ENCODE results near the gene SVOP.
"Not testable (repeated sequence)": the region's sequence is repeated elsewhere in the genome, so short reads cannot be mapped to it uniquely, and the experiment has no call there.

Gene SVOP

DNA sequence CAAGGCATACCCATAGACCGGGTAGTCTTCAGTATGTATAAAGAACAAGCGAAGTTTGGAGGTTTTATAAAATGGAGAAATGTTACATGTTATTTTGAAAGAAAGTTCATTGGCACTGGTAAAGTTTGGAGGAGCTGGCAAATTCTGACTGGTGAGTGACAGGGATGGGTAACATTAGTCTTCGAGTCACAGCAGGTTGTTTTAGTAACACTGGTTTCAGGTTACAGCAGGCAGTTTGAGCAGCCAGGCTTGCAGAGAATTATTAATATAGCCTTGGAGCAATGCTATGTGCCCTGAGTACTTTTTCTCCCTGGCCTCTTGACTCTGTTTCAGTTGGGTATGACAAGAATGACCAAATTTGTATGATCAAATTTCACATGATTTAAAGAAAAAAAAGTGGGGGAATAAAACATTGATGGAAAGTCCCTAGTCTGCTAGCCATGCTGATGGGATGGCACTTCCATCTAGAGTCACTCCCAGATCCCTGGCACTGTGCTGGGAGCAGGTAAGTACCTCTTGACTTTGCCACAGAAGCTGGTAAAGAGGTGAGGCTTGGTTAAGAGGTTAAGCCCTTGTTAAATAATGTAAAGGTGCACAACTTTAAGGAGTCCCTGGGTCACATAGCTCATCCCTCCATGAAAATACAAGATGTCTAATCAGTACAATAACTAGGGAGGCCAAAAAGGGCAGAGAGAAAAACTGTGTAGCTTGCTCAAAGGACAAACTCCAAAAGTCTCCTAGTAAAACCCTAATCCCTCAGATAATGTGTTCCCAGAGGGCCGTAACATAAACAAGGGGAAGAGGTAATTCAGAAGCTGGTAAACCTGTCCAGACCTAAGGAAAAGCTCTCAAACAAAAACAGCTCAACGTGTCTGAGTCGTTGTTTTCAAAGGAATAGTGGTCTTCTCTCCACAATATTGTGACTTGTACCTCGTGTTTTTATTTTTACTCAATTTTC is 12.7 kb upstream of the SVOP start:
- no peak overlapping the region for H3K4me3 ChIP-seq (ENCODE audit: low read length)
- no peaks in the 10 kb centered on the region for H3K9me3 ChIP-seq (ENCODE audit: control insufficient read depth, insufficient read depth, low read length)
- no peaks in the 10 kb centered on the region for H3K4me1 ChIP-seq (ENCODE audit: control insufficient read depth, insufficient read depth, low read length)
- DNase-seq (ENCODE audit: low read depth, low spot score): no peak
- WGBS (ENCODE audit: insufficient coverage, insufficient read length): 100% methylated on average over 1 of the region's 7 CpGs
- no peak overlapping the region for H3K27ac ChIP-seq (ENCODE audit: low read length)
- H3K27me3 ChIP-seq (ENCODE audit: control insufficient read depth, insufficient read depth, low read length): no peaks in the 10 kb centered on the region
- H3K36me3 ChIP-seq (ENCODE audit: control insufficient read depth, insufficient read depth, low read length): no peaks in the 10 kb centered on the region

DNA sequence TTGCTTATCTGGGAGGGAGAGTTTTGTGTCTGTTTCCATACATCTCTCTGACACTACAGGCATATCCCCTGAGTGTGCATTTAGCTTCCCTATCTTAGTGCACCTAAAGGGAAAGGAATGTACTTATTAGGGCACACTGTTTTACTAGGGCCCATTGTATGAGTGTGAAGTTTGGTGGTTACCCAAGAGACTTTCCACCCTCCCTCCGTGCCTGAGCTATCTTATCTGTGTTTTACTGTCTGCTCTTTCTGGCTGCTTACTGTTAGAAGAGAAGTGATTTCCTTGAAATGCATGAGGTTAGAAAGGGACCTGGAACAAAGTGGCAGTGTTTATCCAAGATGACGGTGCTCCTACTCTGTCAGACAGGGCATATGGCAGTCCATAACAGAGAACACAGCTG is 8.5 kb upstream of the SVOP start:
- no CpG with 5 or more reads among the region's 2 CpGs for WGBS (ENCODE audit: insufficient coverage, insufficient read length)
- DNase-seq (ENCODE audit: low read depth, low spot score): no peak
- H3K36me3 ChIP-seq (ENCODE audit: control insufficient read depth, insufficient read depth, low read length): no peaks in the 10 kb centered on the region

DNA sequence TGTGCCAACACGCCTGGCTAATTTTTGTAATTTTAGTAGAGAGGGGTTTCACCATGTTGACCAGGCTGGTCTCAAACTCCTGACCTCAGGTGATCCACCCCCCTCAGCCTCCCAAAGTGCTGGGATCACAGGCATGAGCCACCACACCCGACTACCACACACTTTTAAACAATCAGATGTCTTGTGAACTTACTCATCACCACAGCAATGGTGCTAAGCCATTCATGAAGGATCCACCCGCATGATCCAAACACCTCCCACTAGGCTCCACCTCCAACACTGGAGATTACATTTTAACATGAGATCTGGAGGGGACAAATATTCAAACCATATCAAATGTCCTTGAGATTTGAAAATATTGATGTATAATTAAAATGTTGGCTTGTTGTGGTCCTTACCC is 7.8 kb upstream of the SVOP start:
- no CpG with 5 or more reads among the region's 3 CpGs for WGBS (ENCODE audit: insufficient coverage, insufficient read length)
- not testable (repeated sequence) for H3K27me3 ChIP-seq (ENCODE audit: control insufficient read depth, insufficient read depth, low read length); H3K4me3 ChIP-seq (ENCODE audit: low read length); H3K9me3 ChIP-seq (ENCODE audit: control insufficient read depth, insufficient read depth, low read length); H3K36me3 ChIP-seq (ENCODE audit: control insufficient read depth, insufficient read depth, low read length); DNase-seq (ENCODE audit: low read depth, low spot score); H3K27ac ChIP-seq (ENCODE audit: low read length); H3K4me1 ChIP-seq (ENCODE audit: control insufficient read depth, insufficient read depth, low read length)

More for the DNA sequence above, 8.5 kb upstream of the SVOP start:
- Histone ChIP-seq H3K4me1 (ENCODE audit: control insufficient read depth, insufficient read depth, low read length) (no peaks in the 10 kb centered on the region), H3K27ac (ENCODE audit: low read length) (no peak overlapping the region), H3K9me3 (ENCODE audit: control insufficient read depth, insufficient read depth, low read length) (no peaks in the 10 kb centered on the region), H3K4me3 (ENCODE audit: low read length) (no peak overlapping the region), H3K27me3 (ENCODE audit: control insufficient read depth, insufficient read depth, low read length) (no peaks in the 10 kb centered on the region)

DNA sequence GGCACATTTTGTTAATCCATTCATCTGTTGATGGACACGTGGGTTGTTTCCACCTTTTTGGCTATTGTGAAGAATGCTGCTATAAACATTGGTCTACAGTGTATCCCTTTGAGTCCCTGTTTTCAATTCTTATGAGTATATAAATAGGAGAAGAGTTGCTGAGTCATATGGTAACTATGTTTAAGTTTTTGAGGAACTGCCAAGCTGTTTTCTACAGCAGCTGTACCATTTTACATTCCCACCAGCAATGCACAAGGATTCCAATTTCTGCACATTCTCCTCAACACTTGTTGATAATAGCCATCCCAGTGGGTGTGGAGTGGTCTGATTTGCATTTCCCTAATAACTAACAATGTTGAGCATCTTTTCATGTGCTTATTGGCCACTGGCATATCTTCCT is 6.9 kb upstream of the SVOP start:
- Histone ChIP-seq H3K4me3 (ENCODE audit: low read length) (no peak overlapping the region), H3K27me3 (ENCODE audit: control insufficient read depth, insufficient read depth, low read length) (no peaks in the 10 kb centered on the region), H3K4me1 (ENCODE audit: control insufficient read depth, insufficient read depth, low read length) (no peaks in the 10 kb centered on the region), H3K9me3 (ENCODE audit: control insufficient read depth, insufficient read depth, low read length) (no peaks in the 10 kb centered on the region), H3K36me3 (ENCODE audit: control insufficient read depth, insufficient read depth, low read length) (no peaks in the 10 kb centered on the region), H3K27ac (ENCODE audit: low read length) (no peak overlapping the region)
- no peak for DNase-seq (ENCODE audit: low read depth, low spot score)
- no CpG with 5 or more reads among the region's 1 CpG for WGBS (ENCODE audit: insufficient coverage, insufficient read length)

DNA sequence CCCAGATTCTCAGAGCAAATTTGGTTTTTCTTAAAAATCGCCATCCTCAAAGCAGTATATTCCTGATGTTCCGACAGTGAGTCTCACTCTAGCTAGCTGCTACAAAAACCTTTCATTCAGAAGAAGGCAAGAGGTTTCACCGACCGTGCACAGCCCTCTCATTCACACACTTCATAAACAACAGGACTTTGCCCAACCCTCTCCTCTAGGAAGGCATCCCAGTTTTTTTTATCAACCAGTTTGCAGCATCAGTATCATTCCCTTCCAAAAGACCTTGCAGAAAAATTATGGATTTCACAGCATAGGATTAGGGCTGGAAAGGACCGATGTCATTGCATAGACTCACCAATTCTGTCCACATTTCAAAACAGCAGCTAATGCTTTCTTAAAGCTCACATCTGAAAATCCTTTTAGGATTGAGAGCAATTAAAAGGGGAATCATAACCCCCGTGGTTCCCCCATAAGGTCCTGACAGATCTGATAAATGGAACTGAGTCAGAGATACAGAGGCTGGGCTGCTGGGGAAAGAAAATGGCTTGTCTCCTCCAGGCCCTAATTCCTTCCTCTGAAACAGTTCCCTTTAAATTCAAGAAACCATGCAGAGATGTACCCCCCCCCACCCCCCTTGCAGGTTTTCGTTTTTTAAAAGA is 597 bp downstream of the SVOP start:
- DNase-seq (ENCODE audit: low read depth, low spot score): no peak
- Histone ChIP-seq H3K27me3 (ENCODE audit: control insufficient read depth, insufficient read depth, low read length) (no peaks in the 10 kb centered on the region), H3K27ac (ENCODE audit: low read length) (no peak overlapping the region), H3K4me3 (ENCODE audit: low read length) (no peak overlapping the region), H3K36me3 (ENCODE audit: control insufficient read depth, insufficient read depth, low read length) (no peaks in the 10 kb centered on the region), H3K9me3 (ENCODE audit: control insufficient read depth, insufficient read depth, low read length) (no peaks in the 10 kb centered on the region), H3K4me1 (ENCODE audit: control insufficient read depth, insufficient read depth, low read length) (no peaks in the 10 kb centered on the region)
- no CpG with 5 or more reads among the region's 7 CpGs for WGBS (ENCODE audit: insufficient coverage, insufficient read length)

DNA sequence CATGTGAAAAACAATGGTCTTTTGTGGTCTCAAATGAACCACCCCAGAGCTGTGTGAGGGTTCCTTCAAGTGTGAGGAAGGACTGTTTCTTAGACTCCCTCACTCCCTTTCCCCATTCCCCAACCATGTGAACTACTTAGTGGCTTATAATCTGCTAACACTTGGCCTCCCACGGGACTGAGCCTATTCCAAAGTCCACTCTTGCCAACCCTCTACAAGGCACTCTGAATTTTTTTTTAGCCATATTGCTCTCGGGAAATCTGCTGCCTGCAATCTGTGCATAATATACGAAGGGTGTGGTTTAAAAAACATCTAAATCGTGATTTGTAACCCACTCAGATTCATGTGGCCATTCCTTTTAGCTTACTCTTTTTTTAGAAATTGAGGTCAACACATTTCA is 2.6 kb downstream of the SVOP start:
- no peak for DNase-seq (ENCODE audit: low read depth, low spot score)
- WGBS (ENCODE audit: insufficient coverage, insufficient read length): no CpG with 5 or more reads among the region's 4 CpGs
- no peaks in the 10 kb centered on the region for H3K4me1 ChIP-seq (ENCODE audit: control insufficient read depth, insufficient read depth, low read length)
- no peaks in the 10 kb centered on the region for H3K36me3 ChIP-seq (ENCODE audit: control insufficient read depth, insufficient read depth, low read length)
- H3K27me3 ChIP-seq (ENCODE audit: control insufficient read depth, insufficient read depth, low read length): no peaks in the 10 kb centered on the region
- no peak overlapping the region for H3K4me3 ChIP-seq (ENCODE audit: low read length)
- no peaks in the 10 kb centered on the region for H3K9me3 ChIP-seq (ENCODE audit: control insufficient read depth, insufficient read depth, low read length)
- H3K27ac ChIP-seq (ENCODE audit: low read length): no peak overlapping the region

DNA sequence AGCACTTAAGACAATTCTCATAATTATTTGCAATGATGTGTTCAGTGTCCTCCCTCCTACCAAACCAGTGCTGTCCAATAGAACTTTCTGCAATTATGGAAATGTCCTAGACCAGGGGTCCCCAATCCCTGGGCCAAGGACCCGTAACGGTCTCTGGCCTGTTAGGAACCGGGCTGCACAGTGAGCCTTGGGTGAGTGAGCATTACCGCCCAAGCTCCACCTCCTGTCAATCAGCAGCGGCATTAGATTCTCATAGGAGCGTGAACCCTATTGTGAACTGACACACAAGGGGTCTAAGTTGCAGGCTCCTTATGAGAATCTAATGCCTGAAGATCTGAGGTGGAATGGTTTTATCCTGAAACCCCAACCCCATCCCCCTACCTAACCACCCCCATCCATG is 3.9 kb downstream of the SVOP start:
- Histone ChIP-seq H3K9me3 (ENCODE audit: control insufficient read depth, insufficient read depth, low read length) (no peaks in the 10 kb centered on the region), H3K4me1 (ENCODE audit: control insufficient read depth, insufficient read depth, low read length) (no peaks in the 10 kb centered on the region), H3K27me3 (ENCODE audit: control insufficient read depth, insufficient read depth, low read length) (no peaks in the 10 kb centered on the region), H3K27ac (ENCODE audit: low read length) (no peak overlapping the region), H3K36me3 (ENCODE audit: control insufficient read depth, insufficient read depth, low read length) (no peaks in the 10 kb centered on the region), H3K4me3 (ENCODE audit: low read length) (no peak overlapping the region)
- no peak for DNase-seq (ENCODE audit: low read depth, low spot score)
- WGBS (ENCODE audit: insufficient coverage, insufficient read length): no CpG with 5 or more reads among the region's 6 CpGs

DNA sequence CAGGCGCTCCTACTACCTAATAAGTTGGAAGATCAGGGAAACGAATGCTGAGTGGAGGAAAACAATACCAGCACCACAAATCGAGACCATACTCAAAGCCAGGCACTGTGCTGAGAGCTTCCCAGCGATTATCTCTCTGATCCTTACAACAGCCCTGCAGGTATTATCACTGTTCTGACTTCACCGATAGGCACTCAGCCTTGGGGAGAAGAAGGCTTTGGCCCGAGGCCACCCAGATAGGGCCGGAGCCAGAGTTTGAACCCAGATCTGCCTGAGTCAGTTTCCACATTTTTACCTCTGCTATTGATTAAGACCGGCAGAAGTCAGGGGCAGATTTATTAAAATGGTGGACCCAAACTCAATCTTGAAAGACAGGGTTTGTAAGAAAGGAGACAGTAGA is 4.9 kb downstream of the SVOP start:
- Histone ChIP-seq H3K4me1 (ENCODE audit: control insufficient read depth, insufficient read depth, low read length) (no peaks in the 10 kb centered on the region), H3K4me3 (ENCODE audit: low read length) (no peak overlapping the region), H3K27me3 (ENCODE audit: control insufficient read depth, insufficient read depth, low read length) (no peaks in the 10 kb centered on the region), H3K36me3 (ENCODE audit: control insufficient read depth, insufficient read depth, low read length) (no peaks in the 10 kb centered on the region), H3K27ac (ENCODE audit: low read length) (no peak overlapping the region), H3K9me3 (ENCODE audit: control insufficient read depth, insufficient read depth, low read length) (no peaks in the 10 kb centered on the region)
- no peak for DNase-seq (ENCODE audit: low read depth, low spot score)
- WGBS (ENCODE audit: insufficient coverage, insufficient read length): no CpG with 5 or more reads among the region's 8 CpGs

DNA sequence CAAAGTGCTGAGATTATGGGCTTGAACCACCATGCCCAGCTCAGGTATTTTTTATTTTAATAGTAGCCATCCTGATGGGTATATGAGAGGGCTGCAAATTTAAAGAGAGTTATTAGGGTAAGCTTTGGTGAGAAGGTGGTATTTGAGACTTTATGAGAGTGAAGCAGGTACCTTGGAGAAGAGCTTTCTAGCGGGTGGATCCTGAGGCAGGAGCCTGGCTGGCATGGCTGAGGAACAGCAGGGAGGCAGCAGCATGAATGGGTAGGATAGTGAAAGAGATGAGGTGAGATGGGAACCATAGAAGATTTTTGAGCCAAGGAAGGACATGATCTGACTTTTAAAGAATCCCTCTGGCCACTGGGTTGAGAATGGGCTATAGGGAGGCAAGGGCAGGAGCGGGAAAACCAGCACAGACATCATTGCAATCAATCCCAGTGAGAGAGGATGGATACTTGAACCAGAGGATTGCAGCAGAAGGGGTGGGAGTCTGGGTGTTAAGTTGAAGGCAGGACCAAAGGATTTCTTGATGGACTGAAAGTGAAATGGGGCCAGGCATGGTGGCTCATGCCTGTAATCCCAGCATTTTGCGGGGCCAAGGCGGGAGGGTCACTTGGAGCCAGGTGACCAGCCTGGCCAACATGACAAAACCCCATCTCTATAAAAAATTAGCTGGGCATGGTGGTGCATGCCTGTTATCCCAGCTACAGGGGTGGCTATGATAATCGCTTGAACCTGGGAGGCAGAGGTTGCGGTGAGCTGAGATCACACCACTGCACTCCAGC is 5.7 kb downstream of the SVOP start:
- no peak for DNase-seq (ENCODE audit: low read depth, low spot score)
- no peak overlapping the region for H3K27ac ChIP-seq (ENCODE audit: low read length)
- no peaks in the 10 kb centered on the region for H3K9me3 ChIP-seq (ENCODE audit: control insufficient read depth, insufficient read depth, low read length)
- H3K4me1 ChIP-seq (ENCODE audit: control insufficient read depth, insufficient read depth, low read length): no peaks in the 10 kb centered on the region
- no peaks in the 10 kb centered on the region for H3K27me3 ChIP-seq (ENCODE audit: control insufficient read depth, insufficient read depth, low read length)
- no CpG with 5 or more reads among the region's 6 CpGs for WGBS (ENCODE audit: insufficient coverage, insufficient read length)
- H3K4me3 ChIP-seq (ENCODE audit: low read length): no peak overlapping the region
- H3K36me3 ChIP-seq (ENCODE audit: control insufficient read depth, insufficient read depth, low read length): no peaks in the 10 kb centered on the region

DNA sequence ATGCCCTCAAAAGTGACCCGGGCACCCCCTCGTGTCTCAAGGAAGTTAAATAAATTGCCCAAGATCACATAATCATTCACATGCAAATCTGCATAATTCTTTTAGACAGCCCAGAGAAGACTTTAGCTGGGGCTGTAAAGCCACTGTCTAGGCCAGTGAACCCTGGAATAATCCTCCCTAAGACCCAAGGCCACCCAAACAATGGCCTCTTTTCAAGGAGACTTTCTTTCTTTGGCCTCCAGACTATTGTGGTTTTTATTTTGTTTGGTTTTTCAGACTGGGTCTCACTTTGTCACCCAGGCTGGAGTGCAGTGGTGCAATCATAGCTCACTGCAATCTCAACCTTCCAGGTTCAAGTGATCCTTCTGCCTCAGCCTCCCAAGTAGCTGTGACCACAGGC is 10.6 kb downstream of the SVOP start:
- Histone ChIP-seq H3K4me1 (ENCODE audit: control insufficient read depth, insufficient read depth, low read length) (no peaks in the 10 kb centered on the region), H3K27me3 (ENCODE audit: control insufficient read depth, insufficient read depth, low read length) (no peaks in the 10 kb centered on the region), H3K9me3 (ENCODE audit: control insufficient read depth, insufficient read depth, low read length) (no peaks in the 10 kb centered on the region), H3K36me3 (ENCODE audit: control insufficient read depth, insufficient read depth, low read length) (no peaks in the 10 kb centered on the region), H3K4me3 (ENCODE audit: low read length) (no peak overlapping the region), H3K27ac (ENCODE audit: low read length) (no peak overlapping the region)
- DNase-seq (ENCODE audit: low read depth, low spot score): no peak
- WGBS (ENCODE audit: insufficient coverage, insufficient read length): no CpG with 5 or more reads among the region's 2 CpGs
